Fibroblast of peridontal ligament (primary cell): ENCODE measurements around the gene NME9.

ENCODE experiments used
- DNase-seq: peaks from one replicate; pipeline ENCODE4 v3.0.0-alpha.2; 2010; ENCODE audit errors: extremely low read depth

Gene NME9

DNA sequence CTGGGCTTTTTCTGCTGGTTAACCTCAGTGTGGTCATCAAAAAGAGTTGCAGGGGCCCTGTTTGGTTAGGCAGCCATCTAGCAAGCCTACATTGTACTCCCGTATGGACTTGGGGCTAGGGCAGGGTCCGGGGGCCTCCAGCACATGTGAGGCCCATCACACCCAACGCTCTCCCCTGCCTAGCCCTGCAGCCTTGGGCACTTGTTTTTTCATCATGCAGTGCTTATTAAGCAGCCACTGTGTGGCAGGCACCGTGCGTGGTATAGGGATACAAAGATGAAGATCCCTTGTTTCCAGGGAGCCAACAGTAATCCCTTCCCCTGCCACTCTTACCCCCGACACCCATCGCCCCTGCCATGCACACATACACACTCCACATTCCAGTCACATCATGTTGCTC lies 32.9 kb upstream of the NME9 start:
- DNase-seq = no peak

DNA sequence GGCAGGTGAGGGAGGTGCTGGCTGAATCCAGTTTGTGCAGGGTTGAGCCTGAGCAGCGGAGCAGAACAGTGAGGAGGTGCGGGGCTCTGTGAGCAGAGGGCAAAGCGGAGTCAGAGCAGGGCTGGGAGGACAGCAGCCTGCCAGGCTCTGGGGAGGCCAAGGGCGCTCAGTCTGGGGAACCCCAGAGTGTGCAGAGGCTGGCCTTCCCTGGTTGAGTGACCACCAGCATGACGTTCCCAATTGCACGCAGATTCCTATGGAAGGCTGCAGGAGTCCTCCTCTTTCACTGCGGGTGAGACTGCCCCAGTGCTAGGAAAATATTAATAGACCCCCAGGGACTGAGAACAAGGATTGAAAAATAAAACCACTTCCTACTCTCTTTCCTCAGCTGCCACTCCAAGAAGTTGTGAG lies 31.9 kb upstream of the NME9 start:
- no peak for DNase-seq

DNA sequence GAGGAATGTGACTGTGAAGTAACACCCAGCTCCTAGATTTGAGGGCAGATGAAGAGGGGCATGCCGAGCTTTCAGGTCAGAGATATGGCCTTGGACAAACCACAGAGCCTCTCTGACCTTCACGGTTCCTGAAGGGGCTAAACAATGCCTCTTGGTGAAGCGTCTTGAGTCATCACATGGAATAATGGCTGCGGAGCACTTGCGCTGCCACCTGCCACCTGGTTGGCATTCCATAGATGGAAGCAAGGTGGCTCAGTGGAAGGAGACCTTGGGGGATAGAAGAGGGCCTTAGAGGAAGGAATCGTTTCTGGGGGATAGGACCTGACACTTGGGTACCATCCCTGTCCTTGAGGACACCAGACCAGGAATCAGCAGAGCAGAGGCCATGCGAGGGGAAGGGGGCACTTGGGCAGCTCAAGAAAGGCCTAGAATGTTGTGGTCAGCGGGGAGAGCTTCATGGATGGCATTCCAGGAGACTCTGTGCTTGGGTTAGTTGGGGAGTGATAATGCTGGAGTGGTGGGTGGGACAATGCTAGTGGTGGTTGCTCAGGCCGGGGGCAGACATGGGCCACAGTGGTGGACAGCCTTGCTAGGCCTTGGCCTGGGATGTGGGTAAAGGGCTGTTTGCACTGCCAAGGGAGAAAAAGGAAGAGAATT lies 31.3 kb upstream of the NME9 start:
- no peak for DNase-seq

DNA sequence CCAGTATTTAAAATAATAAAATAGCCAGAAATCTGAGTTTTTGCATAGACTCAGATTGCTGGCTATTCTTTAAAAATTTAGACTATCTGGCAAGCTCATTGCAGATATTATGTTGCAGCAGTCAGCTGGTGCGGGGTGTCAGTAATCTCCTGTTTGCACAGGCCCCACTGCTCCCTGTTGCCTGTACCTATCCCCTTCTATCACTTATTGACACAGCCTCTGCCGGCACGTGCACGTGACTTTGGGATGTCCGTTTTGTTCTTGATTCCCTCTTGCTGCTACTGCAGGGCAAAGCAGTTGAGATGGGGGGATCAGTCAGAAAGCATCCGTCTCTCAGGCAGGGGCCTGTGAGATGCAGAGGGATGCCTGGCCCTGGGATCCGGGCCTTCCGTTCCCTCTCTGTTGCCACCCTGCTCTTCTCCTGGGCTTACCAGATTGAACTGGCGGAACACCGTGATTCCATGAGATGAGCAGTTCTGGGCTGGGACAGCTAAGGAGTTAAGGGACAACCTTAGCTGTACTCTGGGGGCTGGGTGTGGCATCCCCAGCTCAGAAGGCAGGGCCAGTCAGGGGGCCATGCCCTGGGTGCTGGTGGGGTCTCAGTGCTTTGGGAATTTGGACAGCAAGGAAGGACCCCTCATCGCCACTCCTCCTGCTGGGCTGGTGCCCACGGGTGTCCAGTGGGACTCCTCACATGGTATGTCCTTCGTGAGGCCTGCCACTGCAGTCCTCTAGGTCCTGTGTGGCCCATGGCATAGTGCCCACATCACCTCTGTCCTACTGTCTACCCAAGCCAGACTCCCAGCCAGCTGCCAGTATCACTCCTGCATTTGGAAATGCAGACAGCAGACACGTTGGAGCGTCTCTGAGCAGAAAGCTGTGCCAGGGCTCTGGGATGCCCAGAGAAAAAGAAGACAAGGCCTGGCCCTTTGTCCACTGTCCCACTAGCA lies 30.5 kb upstream of the NME9 start:
- DNase-seq = no peak

DNA sequence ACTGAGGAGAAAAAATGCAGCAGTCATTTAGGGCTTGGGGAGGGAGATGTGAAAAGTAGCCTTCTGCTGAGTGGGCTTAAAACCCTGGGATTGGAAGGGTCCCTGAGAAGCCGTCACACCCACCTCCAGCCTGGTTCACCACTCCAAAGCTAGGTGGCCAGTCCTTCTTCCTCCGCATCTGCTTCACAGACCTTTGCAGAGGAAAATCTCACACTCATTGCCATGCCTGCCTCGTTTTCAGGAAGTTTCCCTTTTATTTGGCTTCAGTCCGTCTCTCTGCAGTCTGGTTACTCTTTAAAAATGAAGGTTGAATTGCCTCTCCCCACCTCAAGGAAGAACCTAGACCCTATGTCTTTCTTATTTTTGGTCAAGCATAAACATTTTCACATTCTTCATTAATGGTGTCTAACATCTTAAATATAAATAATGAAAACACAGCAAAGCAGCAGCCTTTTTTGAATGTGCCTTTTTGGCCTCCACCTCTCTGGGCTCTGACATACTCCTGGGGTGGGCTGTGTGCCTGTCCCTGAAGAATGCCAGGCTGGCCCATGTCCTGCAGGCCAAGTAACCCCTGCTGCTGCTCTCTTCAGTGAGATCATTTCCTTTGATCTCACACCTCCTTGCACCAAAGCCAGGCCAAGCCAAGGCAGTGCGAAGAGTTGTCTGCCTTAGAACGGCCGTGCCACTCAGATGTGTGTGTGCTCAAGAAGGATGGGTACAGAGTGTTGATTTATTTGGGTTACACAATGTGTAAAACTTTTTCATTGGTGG lies 29.7 kb upstream of the NME9 start:
- DNase-seq = no peak

DNA sequence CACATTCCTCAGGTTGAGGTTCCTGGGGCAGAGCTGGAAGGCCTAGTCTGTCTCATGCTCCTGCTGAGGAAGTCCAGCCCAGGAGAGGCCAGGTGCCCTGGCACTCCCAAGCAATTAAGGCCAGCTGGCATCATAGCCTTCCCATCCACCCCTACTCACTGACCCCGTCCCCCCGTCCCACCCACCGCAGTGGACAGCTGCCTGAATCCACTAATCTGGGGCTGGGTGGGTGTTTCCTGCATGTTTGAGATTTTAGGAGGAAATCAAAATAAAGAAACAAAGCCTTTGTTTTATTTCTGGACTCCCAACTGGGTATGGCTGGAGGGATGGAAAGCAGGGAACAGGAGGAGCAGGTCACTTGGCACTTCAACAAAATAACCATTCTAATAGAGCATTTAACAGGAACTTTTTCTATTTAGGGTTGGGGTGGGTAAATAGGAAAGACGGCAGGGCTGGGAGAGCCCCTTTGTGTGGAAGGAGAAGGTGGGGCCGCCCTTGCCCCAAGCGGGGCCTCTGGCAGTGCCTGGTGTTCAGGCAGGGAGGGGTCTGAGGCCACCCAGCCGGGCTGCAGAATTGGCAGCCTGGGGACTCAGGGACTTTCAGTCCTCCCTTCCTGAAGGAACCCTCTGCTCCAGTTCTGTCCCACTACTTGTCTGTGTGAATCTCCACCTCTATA lies 27.2 kb upstream of the NME9 start:
- DNase-seq = no peak

DNA sequence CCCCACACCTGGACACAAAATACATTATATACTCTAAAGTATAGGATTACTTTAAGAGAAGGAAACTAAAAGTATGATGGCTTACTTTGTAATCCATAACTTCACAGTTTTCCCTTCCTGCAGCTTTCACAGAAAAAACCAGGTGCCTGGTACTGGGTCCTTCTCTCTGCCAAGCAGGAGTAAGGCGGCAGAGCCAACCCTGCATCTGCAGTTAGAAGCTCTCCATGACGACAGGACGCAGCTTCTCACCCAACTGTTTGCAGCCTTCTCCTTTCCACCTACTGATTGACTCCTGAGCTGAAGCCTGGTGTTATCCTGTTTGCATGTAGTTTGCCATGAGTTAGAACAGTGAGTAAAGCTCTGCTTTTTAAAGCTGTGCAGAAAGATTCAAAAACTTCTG lies 25.4 kb upstream of the NME9 start:
- no peak for DNase-seq

DNA sequence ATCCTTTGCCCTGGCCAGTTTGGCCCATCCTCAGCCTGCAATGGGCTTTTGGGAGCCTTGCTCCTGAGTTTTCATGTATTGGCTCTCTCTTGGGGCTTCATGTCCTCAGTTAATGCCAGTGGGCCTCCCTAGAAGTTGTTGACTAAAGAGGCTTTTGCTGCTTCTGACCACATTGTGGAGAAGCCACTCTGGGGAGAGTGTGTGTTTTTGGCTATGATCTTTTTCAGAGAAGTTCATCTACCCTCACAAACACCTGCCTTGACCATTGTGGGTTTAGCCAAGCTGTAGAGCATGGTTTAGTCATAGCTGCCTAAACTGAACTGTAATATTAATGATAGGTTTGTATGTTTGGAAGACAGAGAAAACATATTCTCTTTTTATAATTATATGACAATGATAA lies 24.7 kb upstream of the NME9 start:
- DNase-seq = no peak

DNA sequence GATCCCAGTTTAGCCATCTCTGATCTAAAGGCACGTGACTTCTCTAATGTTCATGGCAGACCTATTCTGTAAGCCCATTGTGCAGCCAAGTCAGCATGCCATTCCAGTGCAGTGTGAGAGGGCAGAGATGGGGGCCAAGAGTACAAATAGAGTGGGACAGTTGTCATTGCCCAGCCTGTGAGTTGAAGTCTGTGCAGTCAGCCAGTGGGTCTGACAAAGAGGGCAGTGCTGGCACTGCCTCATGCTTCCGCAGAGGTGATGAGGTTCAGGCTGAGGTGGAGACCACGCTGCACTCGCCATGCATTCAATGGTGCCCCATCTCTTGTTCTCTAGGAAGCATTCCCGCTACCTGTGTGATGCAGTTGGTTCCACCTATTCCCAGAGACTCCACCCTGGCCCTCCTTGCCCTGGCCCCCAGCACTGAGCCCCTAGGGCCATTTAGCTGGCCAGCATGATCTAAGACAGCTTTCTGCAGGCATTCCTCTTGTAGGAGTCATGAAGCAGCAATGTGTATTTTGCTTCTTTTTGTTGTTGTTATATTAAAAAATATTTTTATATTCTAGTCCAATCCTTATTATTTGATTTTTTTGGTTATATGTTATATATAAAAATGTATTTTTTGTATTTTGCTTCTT lies 22.4 kb upstream of the NME9 start:
- DNase-seq = no peak

DNA sequence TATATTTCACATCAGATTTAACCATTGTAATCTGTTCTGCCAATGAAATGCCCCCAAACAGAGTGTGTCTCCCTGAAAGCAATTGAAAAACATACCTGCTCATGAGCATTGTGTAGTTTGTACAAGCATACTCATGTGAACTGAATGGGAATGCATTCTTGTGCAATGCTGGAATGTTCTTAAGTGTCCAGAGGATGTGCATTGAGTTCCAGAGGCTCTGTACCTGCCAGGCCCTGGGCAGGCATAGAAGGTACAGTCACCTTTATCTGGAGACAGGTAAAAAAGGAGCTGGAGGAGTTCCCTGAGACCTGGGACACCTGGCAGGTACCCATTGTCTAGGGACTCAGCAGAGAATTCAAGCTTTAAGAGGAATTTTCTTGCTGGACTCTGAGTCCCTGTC lies 21.5 kb upstream of the NME9 start:
- no peak for DNase-seq

DNA sequence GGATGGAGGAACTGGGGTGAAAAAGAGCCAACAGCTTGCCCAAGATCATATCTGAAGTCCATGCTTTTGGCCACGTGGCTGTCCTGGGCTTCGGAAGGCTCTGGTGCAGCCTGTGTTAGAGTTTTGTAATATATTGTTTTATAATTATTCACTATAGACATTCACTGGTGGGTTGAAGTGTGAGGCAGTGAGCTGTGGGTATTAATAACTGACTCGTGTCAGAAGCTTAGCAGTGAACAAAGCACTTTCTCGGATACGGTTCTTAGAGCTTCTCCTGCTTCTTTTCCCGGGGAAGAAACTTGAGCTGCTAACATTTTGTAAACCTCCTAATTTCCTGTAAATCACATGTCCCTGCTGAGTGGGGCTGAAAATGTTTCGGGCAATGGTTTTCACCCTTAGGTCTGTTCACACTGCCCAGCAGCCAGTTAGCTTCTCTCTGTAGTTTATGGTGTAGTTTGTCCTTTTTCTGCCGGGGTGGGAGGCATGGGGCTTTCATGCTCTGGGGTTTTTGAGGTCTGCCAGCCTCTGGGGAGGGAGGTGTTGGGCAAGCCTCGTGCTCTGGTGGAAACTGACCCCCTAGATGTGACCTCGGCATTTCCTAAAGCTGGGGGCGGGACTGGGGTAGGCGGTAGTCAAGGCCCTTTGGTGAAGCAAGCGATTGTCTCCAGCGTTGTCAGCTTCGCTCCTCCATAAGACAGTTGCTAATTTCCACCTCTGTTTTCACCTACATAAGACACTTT lies 20.4 kb upstream of the NME9 start:
- peak; percentile 65 for DNase-seq

DNA sequence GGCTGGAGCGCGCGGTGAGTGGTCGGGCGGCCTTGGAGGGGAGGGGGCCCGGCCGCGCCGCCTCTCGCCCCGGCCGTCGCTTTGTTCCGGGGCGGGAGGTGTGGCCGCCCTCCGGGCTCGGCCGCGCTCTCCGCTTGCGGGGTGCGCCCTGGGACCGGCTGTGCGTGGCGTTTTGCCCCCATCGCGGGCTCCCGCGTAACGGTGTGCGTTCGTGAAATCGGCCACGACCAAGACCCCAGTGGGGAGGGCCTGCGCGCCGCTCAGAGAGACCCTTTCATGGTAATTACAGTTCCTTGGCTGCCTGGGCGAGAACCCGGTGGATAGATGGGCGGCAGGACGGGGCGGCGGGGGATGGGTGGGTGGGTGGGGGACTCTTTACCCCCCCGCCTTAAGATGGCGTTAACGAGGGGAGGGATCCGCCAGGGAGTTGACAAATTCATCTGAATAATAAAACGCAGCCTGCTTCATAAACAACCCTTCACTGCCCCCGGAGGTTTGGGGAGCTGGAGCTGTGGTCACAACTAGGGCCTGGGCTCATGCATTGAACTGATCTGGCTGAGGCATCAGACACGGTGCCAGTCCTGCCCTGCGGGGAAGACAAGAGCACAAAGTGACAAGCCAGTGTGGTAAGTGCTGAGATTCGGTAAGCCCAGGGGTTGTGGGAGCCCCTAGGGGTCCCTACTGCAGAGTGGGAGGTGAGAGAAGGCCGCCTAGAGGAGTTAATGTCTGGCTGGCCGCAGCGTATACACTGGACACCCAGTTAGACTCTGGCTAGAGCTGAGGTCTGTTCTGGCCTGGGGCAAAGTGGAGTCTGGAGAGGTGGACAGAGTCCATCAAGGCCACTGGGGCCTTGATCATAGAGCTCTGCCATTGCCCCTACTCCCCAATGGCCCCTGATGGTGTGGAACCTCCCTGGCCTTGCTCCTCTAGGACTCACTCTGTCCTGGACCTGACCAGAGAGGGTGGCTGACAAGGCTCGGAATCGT lies 19.4 kb upstream of the NME9 start:
- DNase-seq = peak; percentile 33

DNA sequence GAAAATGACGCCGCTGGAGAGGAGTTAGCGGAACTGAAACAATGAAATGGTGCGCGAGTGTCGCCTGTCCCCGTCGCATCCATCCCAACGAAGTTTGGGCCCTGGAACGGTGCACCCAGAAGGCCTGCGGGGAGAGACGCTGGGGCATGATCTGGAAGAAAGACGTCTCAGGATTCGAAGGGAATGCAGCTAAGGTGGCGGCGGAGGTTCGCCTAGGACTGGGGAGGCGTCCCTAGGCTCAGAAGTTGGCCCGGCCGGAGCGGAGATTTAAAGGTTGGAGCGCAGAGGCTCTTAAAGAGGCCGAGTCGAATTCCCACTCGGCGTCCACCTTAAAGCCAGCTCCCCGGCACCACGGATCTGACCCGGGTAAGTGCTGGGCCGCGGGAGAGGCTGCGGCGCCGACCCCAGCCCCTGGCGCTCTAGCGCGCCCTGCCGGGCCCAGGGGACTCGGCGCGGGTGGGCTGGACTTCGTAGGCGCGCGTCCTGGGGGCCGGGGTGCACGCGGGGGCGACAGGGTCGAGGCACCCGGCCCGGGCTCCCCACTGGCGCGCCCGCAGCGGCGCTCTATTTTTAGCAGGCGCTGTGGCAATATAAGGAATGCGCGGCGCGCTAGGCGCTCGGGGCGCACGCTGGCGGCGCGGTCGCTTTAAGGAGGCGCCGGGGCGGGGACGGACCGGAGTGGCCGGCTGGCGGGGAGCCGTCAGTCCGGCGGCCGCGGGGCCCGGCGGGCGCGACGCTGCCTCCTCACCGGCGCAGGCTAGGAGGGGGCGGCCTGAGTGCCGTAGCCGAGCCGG lies 18.5 kb upstream of the NME9 start, which contains the start of gene MRAS:
Gene MRAS, plus strand, starts transcription at position 620 of the 794 bp plus-strand sequence. CDS start 24,305 bp downstream, outside the sequence.
- DNase-seq = peak; percentile 72

DNA sequence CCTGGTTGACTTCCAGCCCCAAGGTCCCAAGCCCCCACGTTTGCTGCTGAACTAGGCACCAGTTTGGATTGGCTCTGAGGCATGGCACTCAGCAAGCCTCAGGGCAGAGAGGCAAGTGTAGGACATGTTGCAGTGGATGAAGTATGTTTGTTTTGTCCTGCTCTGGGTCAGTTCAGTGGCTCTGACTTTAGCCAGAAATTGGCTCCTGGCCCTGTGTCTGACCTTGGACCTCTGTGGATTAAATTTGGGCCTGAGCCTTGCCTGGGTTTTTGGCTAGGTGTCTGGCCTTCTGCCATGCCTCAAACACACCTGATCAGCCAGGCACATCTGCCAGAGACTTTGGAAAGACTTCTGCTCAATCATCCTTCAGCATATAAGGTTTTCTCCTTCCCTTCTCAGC lies 15.1 kb upstream of the NME9 start:
- no peak for DNase-seq

DNA sequence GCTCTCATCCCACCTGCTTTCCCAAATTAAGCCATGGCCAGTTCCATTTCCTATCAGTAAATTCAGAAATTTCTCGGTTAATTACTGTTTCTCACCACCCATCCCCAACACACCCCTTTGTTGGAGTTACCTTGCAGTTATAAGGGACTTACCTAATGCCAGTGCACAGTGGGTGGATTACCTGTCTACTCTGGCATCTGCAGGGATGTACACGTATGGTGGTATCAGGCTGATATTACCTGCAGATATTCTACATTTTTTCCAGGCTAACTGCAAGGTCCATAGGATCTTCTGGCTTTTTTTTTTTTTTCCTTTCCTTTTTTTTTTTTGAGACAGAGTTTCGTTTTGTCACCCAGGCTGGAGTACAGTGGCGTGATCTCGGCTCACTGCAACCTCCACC lies 10.9 kb upstream of the NME9 start:
- no peak for DNase-seq

DNA sequence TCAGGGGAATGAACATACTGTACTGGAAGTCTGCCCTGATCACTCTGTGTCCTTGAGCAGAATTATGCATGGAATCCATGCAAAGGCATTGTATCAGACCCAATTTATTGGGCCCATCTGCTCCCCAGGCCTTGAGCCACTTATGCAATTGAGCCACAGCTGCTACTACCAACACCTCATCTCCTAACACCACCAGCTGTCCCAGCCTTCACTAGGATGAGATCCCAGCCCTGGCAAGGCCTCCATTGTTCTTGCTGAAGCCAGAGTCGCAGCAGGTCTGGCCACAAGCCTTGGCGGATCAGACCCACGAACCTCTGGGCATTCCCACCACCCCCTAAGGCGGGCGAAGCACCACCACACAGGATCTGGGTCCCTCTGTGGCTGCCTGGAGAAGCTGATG lies 9.2 kb upstream of the NME9 start:
- DNase-seq = no peak

DNA sequence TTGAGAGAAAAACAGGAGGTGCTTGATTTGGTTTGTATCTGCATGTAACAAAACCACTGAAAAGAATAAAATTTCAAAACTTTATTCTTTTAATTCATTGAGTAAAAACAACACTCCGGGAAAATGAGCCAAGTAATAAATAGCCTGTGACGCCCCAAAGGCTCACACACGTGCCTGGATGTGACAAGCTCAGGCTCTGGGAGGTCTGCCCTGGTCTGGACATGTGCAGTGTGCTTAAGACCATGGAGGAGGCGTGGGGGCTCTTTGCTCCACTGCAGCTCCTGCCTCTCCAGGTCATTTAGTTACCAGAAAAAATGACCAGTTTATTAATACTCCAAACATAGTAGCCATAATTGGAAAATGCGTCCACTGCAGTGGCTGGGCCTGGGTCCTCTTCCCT lies 8.6 kb upstream of the NME9 start:
- DNase-seq = no peak

DNA sequence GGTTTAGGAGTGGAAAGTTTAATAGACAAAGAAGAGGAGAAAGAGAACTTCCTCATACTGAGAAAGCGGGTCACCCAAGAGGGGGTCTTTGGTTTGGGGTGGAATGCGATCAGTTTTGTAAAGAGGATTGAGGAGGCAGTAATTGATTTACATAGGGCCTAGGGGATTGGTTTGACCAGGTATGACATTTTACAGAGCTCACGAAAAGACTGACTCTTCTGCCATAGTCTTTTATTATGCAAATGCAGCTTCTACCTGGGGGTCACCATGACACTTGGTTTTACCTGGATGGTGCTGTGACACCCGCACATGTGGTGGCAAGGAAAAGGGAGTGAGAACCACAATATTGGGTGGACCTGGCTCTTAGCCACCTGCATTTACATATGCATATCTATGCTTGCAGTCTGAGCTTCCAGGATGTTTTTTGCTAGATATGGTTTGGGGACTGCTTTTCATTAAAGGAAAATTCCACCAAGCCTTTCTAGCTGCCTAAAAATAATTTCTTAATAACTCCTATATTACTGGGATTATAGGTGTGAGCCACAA lies 6.9 kb upstream of the NME9 start:
- no peak for DNase-seq
